ENCODE data around the gene PRR13. TPM values are rescaled to one million over a fixed set of nuclear protein-coding genes. Genes with fewer than 3 reads are reported as not detected.

Gene PRR13
- total RNA-seq, 1 donor from 2014 or later: 106 TPM

DNA sequence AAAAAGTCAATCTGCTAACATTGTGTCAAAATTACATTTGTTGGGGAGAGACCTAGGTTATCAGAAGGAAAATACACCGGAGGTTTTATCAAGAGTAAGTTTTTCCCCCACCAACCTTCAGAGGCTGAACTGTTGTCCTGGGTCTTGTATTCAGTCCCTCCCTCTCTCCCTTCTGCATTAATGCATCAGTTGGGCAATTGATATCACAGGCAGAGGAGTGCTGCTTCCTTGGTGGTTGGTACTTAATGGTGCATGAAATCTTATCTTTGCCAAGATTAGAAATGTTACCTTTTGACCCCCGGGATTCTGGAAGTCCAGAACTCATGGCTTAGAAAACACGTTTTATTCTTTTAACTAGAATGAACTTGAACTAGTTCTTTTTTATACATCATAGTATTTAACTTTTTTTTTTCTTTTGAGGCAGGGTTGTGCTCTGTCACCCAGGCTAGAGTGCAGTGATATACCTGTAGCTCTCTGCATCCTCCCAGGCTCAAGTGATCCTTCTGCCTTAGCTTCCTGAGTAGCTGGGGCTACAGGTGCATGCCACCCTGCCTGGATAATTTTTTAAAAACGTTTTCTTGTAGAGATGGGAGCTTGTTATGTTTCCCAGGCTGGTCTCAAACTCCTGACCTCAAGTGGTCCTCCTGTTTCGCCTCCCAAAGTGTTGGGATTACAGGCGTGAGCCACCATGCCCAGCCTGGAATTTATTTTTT is 15.3 kb downstream of the PRR13 start:
- H3K9me3 Mint-ChIP-seq (ENCODE audit: low read depth): no peaks in the 10 kb centered on the region
- peaks cover 42% of the 10 kb centered on the region for H3K36me3 Mint-ChIP-seq (ENCODE audit: insufficient read depth)
- TF ChIP-seq, protein P1, sequence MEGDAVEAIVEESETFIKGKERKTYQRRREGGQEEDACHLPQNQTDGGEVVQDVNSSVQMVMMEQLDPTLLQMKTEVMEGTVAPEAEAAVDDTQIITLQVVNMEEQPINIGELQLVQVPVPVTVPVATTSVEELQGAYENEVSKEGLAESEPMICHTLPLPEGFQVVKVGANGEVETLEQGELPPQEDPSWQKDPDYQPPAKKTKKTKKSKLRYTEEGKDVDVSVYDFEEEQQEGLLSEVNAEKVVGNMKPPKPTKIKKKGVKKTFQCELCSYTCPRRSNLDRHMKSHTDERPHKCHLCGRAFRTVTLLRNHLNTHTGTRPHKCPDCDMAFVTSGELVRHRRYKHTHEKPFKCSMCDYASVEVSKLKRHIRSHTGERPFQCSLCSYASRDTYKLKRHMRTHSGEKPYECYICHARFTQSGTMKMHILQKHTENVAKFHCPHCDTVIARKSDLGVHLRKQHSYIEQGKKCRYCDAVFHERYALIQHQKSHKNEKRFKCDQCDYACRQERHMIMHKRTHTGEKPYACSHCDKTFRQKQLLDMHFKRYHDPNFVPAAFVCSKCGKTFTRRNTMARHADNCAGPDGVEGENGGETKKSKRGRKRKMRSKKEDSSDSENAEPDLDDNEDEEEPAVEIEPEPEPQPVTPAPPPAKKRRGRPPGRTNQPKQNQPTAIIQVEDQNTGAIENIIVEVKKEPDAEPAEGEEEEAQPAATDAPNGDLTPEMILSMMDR (IDR thresholded peaks at IDR 0.05; ENCODE audit: unreplicated experiment): no peak
- H3K27ac Mint-ChIP-seq: peak overlapping the region; percentile 53
- peaks cover 27% of the 10 kb centered on the region for H3K4me1 Mint-ChIP-seq (ENCODE audit: low read depth)
- no peak overlapping the region for H3K4me3 Mint-ChIP-seq (ENCODE audit: low read depth)
- DNase-seq (ENCODE audit: low spot score, unreplicated experiment): no peak
- no peaks in the 10 kb centered on the region for H3K27me3 Mint-ChIP-seq

DNA sequence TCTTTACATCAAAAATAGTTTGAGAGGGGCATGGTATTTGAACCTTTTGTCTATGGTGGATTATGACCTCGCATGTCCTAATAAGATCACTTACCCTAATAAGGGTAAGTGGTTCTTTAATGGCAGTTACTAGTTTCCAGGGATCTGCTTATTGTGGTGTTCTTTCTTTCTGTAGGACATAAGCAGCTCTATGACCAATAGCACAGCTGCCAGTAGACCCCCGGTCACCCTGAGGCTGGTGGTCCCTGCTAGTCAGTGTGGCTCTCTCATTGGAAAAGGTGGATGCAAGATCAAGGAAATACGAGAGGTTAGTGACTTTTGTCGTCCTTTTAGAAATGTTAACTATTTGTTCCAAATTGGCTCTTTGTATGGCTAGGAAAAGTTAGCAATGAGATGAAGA is 17.6 kb downstream of the PRR13 start:
- Mint-ChIP-seq H3K4me1 (ENCODE audit: low read depth) (peaks cover 19% of the 10 kb centered on the region), H3K27ac (peak overlapping the region; percentile 52), H3K4me3 (ENCODE audit: low read depth) (no peak overlapping the region), H3K9me3 (ENCODE audit: low read depth) (no peaks in the 10 kb centered on the region), H3K36me3 (ENCODE audit: insufficient read depth) (peaks cover 54% of the 10 kb centered on the region), H3K27me3 (no peaks in the 10 kb centered on the region)
- TF ChIP-seq, protein P1 (IDR thresholded peaks at IDR 0.05; ENCODE audit: unreplicated experiment): no peak
- DNase-seq (ENCODE audit: low spot score, unreplicated experiment): no peak

DNA sequence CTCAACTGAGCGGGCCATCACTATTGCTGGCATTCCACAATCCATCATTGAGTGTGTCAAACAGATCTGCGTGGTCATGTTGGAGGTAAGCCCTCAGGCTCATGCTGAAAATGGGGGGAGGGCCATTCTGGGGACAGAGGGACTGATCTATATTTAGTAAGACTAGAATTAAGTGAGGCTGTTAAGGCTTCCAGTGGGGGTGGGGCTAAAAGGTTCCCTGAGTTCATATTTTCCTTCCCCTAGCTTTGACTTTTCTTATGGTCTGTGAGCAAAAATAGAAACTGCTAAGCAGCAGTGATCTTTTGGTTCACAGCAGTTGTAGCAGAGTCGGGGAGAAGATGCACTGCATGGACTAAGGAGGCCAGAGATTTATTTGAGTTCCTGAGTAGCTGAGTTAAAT is 19.5 kb downstream of the PRR13 start:
- Mint-ChIP-seq H3K9me3 (ENCODE audit: low read depth) (no peaks in the 10 kb centered on the region), H3K4me3 (ENCODE audit: low read depth) (no peak overlapping the region), H3K4me1 (ENCODE audit: low read depth) (peaks cover 9% of the 10 kb centered on the region), H3K27ac (no peak overlapping the region), H3K27me3 (no peaks in the 10 kb centered on the region), H3K36me3 (ENCODE audit: insufficient read depth) (peaks cover 43% of the 10 kb centered on the region)
- TF ChIP-seq, protein P1 (IDR thresholded peaks at IDR 0.05; ENCODE audit: unreplicated experiment): no peak
- no peak for DNase-seq (ENCODE audit: low spot score, unreplicated experiment)

DNA sequence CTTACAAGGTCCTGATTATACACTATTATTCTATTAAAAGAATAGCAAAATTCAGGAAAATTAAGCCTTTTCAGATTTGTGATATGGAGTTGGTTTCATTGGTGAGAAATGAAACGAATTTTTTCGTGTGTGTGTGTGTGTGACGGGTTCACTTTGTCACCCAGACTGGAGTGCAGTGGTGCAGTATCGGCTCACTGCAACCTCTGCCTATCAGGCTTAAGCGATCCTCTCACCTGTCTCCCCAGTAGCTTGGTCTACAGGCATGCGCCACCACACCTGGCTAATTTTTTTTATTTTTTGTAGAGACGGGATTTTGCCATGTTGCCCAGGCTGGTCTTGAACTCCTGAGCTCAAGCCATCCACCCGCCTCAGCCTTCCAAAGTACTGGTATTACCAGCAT is 20.1 kb downstream of the PRR13 start:
- Mint-ChIP-seq H3K27ac (no peak overlapping the region), H3K27me3 (no peaks in the 10 kb centered on the region), H3K9me3 (ENCODE audit: low read depth) (no peaks in the 10 kb centered on the region), H3K36me3 (ENCODE audit: insufficient read depth) (peaks cover 43% of the 10 kb centered on the region), H3K4me1 (ENCODE audit: low read depth) (peaks cover 8% of the 10 kb centered on the region), H3K4me3 (ENCODE audit: low read depth) (no peak overlapping the region)
- TF ChIP-seq, protein P1 (IDR thresholded peaks at IDR 0.05; ENCODE audit: unreplicated experiment): no peak
- DNase-seq (ENCODE audit: low spot score, unreplicated experiment): no peak

DNA sequence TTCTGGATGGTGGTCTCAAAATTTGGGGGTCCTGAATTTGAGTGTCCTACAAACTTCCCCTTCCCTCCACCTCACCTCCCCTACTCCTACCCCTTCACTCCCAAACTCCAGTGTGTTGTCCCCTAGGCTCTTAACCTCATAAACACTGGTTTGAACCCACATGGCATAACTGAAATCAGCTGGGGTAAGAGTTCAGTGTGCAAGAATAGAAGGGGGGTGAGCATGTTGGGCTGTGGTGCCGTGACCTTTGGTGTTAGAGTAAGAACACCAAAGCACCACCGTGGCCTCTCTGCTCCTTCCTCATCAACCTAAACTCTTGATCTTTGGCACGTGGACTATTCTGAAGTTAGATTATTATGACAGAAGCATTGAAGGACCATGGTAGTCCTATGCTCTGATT is 21.4 kb downstream of the PRR13 start:
- Mint-ChIP-seq H3K27ac (peak overlapping the region; percentile 84), H3K27me3 (no peaks in the 10 kb centered on the region), H3K9me3 (ENCODE audit: low read depth) (no peaks in the 10 kb centered on the region), H3K36me3 (ENCODE audit: insufficient read depth) (peaks cover 48% of the 10 kb centered on the region), H3K4me3 (ENCODE audit: low read depth) (no peak overlapping the region), H3K4me1 (ENCODE audit: low read depth) (peaks cover 4% of the 10 kb centered on the region)
- TF ChIP-seq, protein P1 (IDR thresholded peaks at IDR 0.05; ENCODE audit: unreplicated experiment): no peak
- DNase-seq (ENCODE audit: low spot score, unreplicated experiment): no peak

All from progenitor cell of endocrine pancreas (in vitro differentiated cells).